Spleen (tissue), 11 donors: ENCODE measurements around the gene MBD2. TPM values are rescaled to one million over a fixed set of nuclear protein-coding genes. Genes with fewer than 3 reads are reported as not detected.

ENCODE experiments used
- DNase-seq: peaks from one replicate; pipeline ENCODE4 v3.0.0-alpha.2; 2020
- H3K27ac ChIP-seq, 8 donors: fragments of 200-600 bp; sonication (generic) in 7 of 8; 1 replicate in 4 of 8; 2 replicates in 4 of 8; pipeline versions ENCODE4 v1.5.0 to v1.8.0; 2016 to 2021; ENCODE audit warnings: inconsistent platforms in 4 of 8, mild to moderate bottlenecking in 4 of 8, moderate library complexity in 1 of 8
- H3K27me3 ChIP-seq, 7 donors: fragments of 200-600 bp; sonication (generic) in 6 of 7; replicated peaks in 1 of 7; 1 replicate in 4 of 7; 2 replicates in 3 of 7; pipeline versions ENCODE4 v1.5.0 to v1.8.0; 2016 to 2021; ENCODE audit warnings: inconsistent platforms in 3 of 7, mild to moderate bottlenecking in 1 of 7
- H3K36me3 ChIP-seq, 6 donors: fragments of 200-600 bp; sonication (generic) in 5 of 6; 1 replicate in 4 of 6; 2 replicates in 2 of 6; pipeline versions ENCODE4 v1.5.0 to v1.8.0; 2016 to 2021; ENCODE audit warnings: inconsistent platforms in 2 of 6
- H3K4me1 ChIP-seq, 6 donors: fragments of 200-600 bp; sonication (generic) in 5 of 6; 1 replicate in 3 of 6; 2 replicates in 3 of 6; pipeline versions ENCODE4 v1.5.0 to v1.8.0; 2016 to 2021; ENCODE audit warnings: inconsistent platforms in 3 of 6
- H3K4me3 ChIP-seq, 8 donors: fragments of 200-600 bp; sonication (generic) in 7 of 8; 1 replicate in 4 of 8; 2 replicates in 4 of 8; pipeline versions ENCODE4 v1.5.0 to v1.8.0; 2016 to 2021; ENCODE audit warnings: inconsistent platforms in 4 of 8, mild to moderate bottlenecking in 4 of 8, moderate library complexity in 2 of 8
- H3K9me3 ChIP-seq, 8 donors: fragments of 200-600 bp; sonication (generic) in 7 of 8; 1 replicate in 4 of 8; 2 replicates in 4 of 8; pipeline versions ENCODE4 v1.5.0 to v1.8.0; 2016 to 2021; ENCODE audit warnings: inconsistent platforms in 4 of 8
- CTCF ChIP-seq, 11 experiments: fragments of 200-600 bp in 7 of 11; fragments of 450-650 bp in 4 of 11; sonication (generic) in 4 of 11; IDR thresholded peaks in 8 of 11; conservative IDR thresholded peaks in 3 of 11; 1 replicate in 7 of 11; 2 replicates in 4 of 11; pipeline versions ENCODE4 v1.4.0 to v1.8.0; 2016 to 2021; ENCODE audit warnings: antibody characterized with exemption in 11 of 11, inconsistent platforms in 4 of 11, mild to moderate bottlenecking in 1 of 11
- POLR2A ChIP-seq, 3 donors: fragments of 450-650 bp; IDR thresholded peaks; one replicate each; pipeline ENCODE4 v1.5.1; 2017; ENCODE audit warnings: antibody characterized with exemption in 3 of 3, mild to moderate bottlenecking in 1 of 3
- POLR2AphosphoS5 ChIP-seq, 3 donors: sonication (generic); formaldehyde crosslinking; IDR thresholded peaks; one replicate each; pipeline ENCODE4 v1.5.1; 2017; ENCODE audit warnings: antibody characterized with exemption in 3 of 3
- WGBS, 5 donors: extraction: QIAGEN DNeasy Blood & Tissue Kit in 3 of 5; methylation state at CpG; one replicate each; pipeline versions ENCODE4 v1.1.5 to v1.1.7; 2013 to 2018; 5-methylcytosine and 5-hydroxymethylcytosine counted together
- intact Hi-C: fragments of 100-400 bp; cut with DNase I; formaldehyde crosslinking; loops from one replicate; pipeline ENCODE4 v1.15.0; 2023; ENCODE audit warnings: low total_unique reads
- polyA plus RNA-seq, 3 donors: library from polyadenylated mRNA; stranded (reverse); fragments of 200-250 nt; gene quantifications; one replicate each; pipeline ENCODE4 v1.2.1, GENCODE V29; 2013
- total RNA-seq, 7 donors: library from RNA; depleted of rRNA in 3 of 7; stranded (reverse); fragments of >200 nt in 3 of 7; fragmentation: NEBNext Ultra II Directional in 4 of 7; extraction: Animal tissue kit (Norgen Biotek cat#: 25700) in 4 of 7; gene quantifications; one replicate each; pipeline versions ENCODE4 v1.1.0 to v1.2.1, GENCODE V29; 2016 to 2021
- donor health status: healthy with polysubstance abuse.
- donor health status: DM: no; HTN: no; CAD: no; lungs with moderate emphysema.
- donor health status: DM: no; HTN: no; CAD: no.
- donor health status: Bipolar disorder and iron deficiency.
- donor health status: healthy.
- donor health status: DM: no; HTN: no; CAD: no.
- donor health status: DM: yes; HTN: yes; CAD: no.

The MBD2 gene
- total and polyA plus RNA-seq, 10 donors, result 40.7 to 119 (median 54.9) TPM

- H3K27me3 ChIP-seq, result no peaks in the 10 kb centered on the region
- WGBS, 5 donors, result 83 to 96% (median 94%) methylated on average over 4 of the region's 4 CpGs
- H3K9me3 ChIP-seq, result no peaks in the 10 kb centered on the region
- intact Hi-C loops, result no loop called here
- peaks cover 0 to 15% (median 4%) of the 10 kb centered on the region in 6 donors for H3K4me1 ChIP-seq
- peaks cover 0 to 79% (median 18%) of the 10 kb centered on the region in 6 donors for H3K36me3 ChIP-seq
- TF ChIP-seq POLR2A (IDR thresholded peaks at IDR 0.05), result no peak
- TF ChIP-seq POLR2AphosphoS5 (IDR thresholded peaks at IDR 0.05), result no peak
- no peak for TF ChIP-seq CTCF (IDR thresholded peaks at IDR 0.05 in 8 of 11, conservative IDR thresholded peaks at IDR 0.05 in 3 of 11)
- DNase-seq, result no peak
- H3K27ac ChIP-seq, result no peak overlapping the region
- H3K4me3 ChIP-seq, result no peak overlapping the region
These were observed 54.8 kb downstream of the MBD2 start for GRCh38 chr18:54169431-54170403.

GRCh38 chr18:54165450-54165849 is 59.0 kb downstream of the MBD2 start:
- WGBS, 5 donors, result 89 to 96% (median 94%) methylated on average over 1 of the region's 1 CpG
- no peak for DNase-seq
- Histone ChIP-seq H3K27ac (no peak overlapping the region), H3K4me3 (no peak overlapping the region), H3K36me3 (peaks cover 0 to 89% (median 48%) of the 10 kb centered on the region in 6 donors), H3K9me3 (no peaks in the 10 kb centered on the region), H3K4me1 (peaks cover 0 to 7% (median 2%) of the 10 kb centered on the region in 6 donors), H3K27me3 (no peaks in the 10 kb centered on the region)
- intact Hi-C loops, result no loop called here
- TF ChIP-seq CTCF (IDR thresholded peaks at IDR 0.05 in 8 of 11, conservative IDR thresholded peaks at IDR 0.05 in 3 of 11) (no peak), POLR2AphosphoS5 (IDR thresholded peaks at IDR 0.05) (no peak), POLR2A (IDR thresholded peaks at IDR 0.05) (no peak)

GRCh38 chr18:54163453-54163852 is 61.0 kb downstream of the MBD2 start:
- Histone ChIP-seq H3K36me3 (peaks cover 0 to 92% (median 66%) of the 10 kb centered on the region in 6 donors), H3K4me3 (no peak overlapping the region)
- WGBS, 5 donors, result 78 to 93% (median 85%) methylated on average over 1 of the region's 1 CpG

More at GRCh38 chr18:54163453-54163852, 61.0 kb downstream of the MBD2 start:
- DNase-seq, result no peak
- Histone ChIP-seq H3K4me1 (no peaks in the 10 kb centered on the region), H3K9me3 (no peaks in the 10 kb centered on the region), H3K27me3 (no peaks in the 10 kb centered on the region), H3K27ac (no peak overlapping the region)
- no peak for TF ChIP-seq CTCF (IDR thresholded peaks at IDR 0.05 in 8 of 11, conservative IDR thresholded peaks at IDR 0.05 in 3 of 11)
- TF ChIP-seq POLR2A (IDR thresholded peaks at IDR 0.05), result no peak
- no peak for TF ChIP-seq POLR2AphosphoS5 (IDR thresholded peaks at IDR 0.05)
- intact Hi-C loops, result no loop called here
